ENCODE data around the gene TOR1A.

The TOR1A gene

GRCh38 chr9:129775448-129775798 is 48.5 kb downstream of the TOR1A start:
- no peak for TF ChIP-seq CTCF (IDR thresholded peaks at IDR 0.05)

- no peak for TF ChIP-seq CTCF (IDR thresholded peaks at IDR 0.05)
These were observed 49.0 kb downstream of the TOR1A start for GRCh38 chr9:129774791-129775447.

- TF ChIP-seq CTCF (IDR thresholded peaks at IDR 0.05): no peak
These were observed 50.5 kb downstream of the TOR1A start for GRCh38 chr9:129773262-129774048.

GRCh38 chr9:129770741-129771140 is 53.2 kb downstream of the TOR1A start:
- TF ChIP-seq CTCF (IDR thresholded peaks at IDR 0.05): no peak

- no peak for TF ChIP-seq CTCF (IDR thresholded peaks at IDR 0.05)
These were observed 54.3 kb downstream of the TOR1A start for GRCh38 chr9:129769669-129770068.

GRCh38 chr9:129768486-129768885 is 55.5 kb downstream of the TOR1A start:
- TF ChIP-seq CTCF (IDR thresholded peaks at IDR 0.05): no peak

- no peak for TF ChIP-seq CTCF (IDR thresholded peaks at IDR 0.05)
These were observed 58.1 kb downstream of the TOR1A start for GRCh38 chr9:129765764-129766317.

All from LNCAP (cell line).